Stimulated activated CD8-positive, alpha-beta memory T cell treated with anti-CD3 and anti-CD28 coated beads, Interleukin-4, amount 100 ng/mL, for 24 hours (primary cell): ENCODE results near the gene NRN1L.

Experiments used
- DNase-seq: peaks from one replicate; pipeline ENCODE4 v3.0.0-alpha.2; 2020; ENCODE audit warnings: low read depth

Gene NRN1L

GRCh38 chr16:67917140-67917851 lies 32.6 kb downstream of the NRN1L start:
- no peak for DNase-seq

- no peak for DNase-seq
Measured at GRCh38 chr16:67917852-67918236, 33.2 kb downstream of the NRN1L start.

- DNase-seq, result no peak
Measured at GRCh38 chr16:67919622-67920221, 35.0 kb downstream of the NRN1L start.

- DNase-seq, result no peak
Measured at GRCh38 chr16:67922221-67922620, 37.5 kb downstream of the NRN1L start.

- DNase-seq, result no peak
Measured at GRCh38 chr16:67922740-67923139, 38.1 kb downstream of the NRN1L start.

- no peak for DNase-seq
Measured at GRCh38 chr16:67923414-67924116, 38.9 kb downstream of the NRN1L start.

- no peak for DNase-seq
Measured at GRCh38 chr16:67924140-67924906, 39.6 kb downstream of the NRN1L start.

- DNase-seq, result no peak
Measured at GRCh38 chr16:67926181-67926750, 41.6 kb downstream of the NRN1L start.

GRCh38 chr16:67927131-67927941 lies 42.7 kb downstream of the NRN1L start:
- no peak for DNase-seq

GRCh38 chr16:67928147-67928546 lies 43.5 kb downstream of the NRN1L start:
- DNase-seq, result no peak

GRCh38 chr16:67928561-67929364 lies 44.1 kb downstream of the NRN1L start:
- peak; percentile 65 for DNase-seq

- no peak for DNase-seq
Measured at GRCh38 chr16:67930191-67930590, 45.5 kb downstream of the NRN1L start.

- no peak for DNase-seq
Measured at GRCh38 chr16:67930678-67931211, 46.1 kb downstream of the NRN1L start.

GRCh38 chr16:67931712-67932461 lies 47.2 kb downstream of the NRN1L start, which contains the start of gene CTRL:
Gene CTRL (minus strand): TSS chr16:67931862. CDS start chr16:67931852, 10 bp downstream.
- DNase-seq, result no peak

- no peak for DNase-seq
Measured at GRCh38 chr16:67932462-67932840, 47.8 kb downstream of the NRN1L start.

- DNase-seq, result no peak
Measured at GRCh38 chr16:67933805-67934204, 49.1 kb downstream of the NRN1L start.

- DNase-seq, result no peak
Measured at GRCh38 chr16:67934306-67935100, 49.8 kb downstream of the NRN1L start.

- no peak for DNase-seq
Measured at GRCh38 chr16:67935101-67935401, 50.4 kb downstream of the NRN1L start.
